Endodermal cell (in vitro differentiated cells): Measurements from ENCODE around the gene EZR. TPM values are rescaled to one million over a fixed set of nuclear protein-coding genes. Genes with fewer than 3 reads are reported as not detected.
"Not testable (repeated sequence)": the region's sequence is repeated elsewhere in the genome, so short reads cannot be mapped to it uniquely, and the experiment has no call there.

Experiments used
- DNase-seq: peaks from one replicate; pipeline ENCODE4 v3.0.0-alpha.2; 2017
- H3K27ac ChIP-seq: 2 replicates; pipeline ENCODE4 v1.5.1; 2013; ENCODE audit warnings: mild to moderate bottlenecking, low read depth, low read length, moderate library complexity
- H3K27me3 ChIP-seq: 2 replicates; pipeline ENCODE4 v1.6.1; 2013; ENCODE audit warnings: mild to moderate bottlenecking, low read length, moderate library complexity; ENCODE audit not compliant: insufficient read depth, control insufficient read depth, poor library complexity, severe bottlenecking
- H3K36me3 ChIP-seq: 2 replicates; pipeline ENCODE4 v1.7.0; 2013; ENCODE audit warnings: mild to moderate bottlenecking, low read length, moderate library complexity; ENCODE audit not compliant: control insufficient read depth, insufficient read depth
- H3K4me1 ChIP-seq: one replicate; pipeline ENCODE4 v1.7.0; 2013; ENCODE audit warnings: low read length; ENCODE audit not compliant: control insufficient read depth, insufficient read depth
- H3K4me3 ChIP-seq: 2 replicates; pipeline ENCODE4 v1.5.1; 2013; ENCODE audit warnings: mild to moderate bottlenecking, low read length, moderate library complexity
- H3K9ac ChIP-seq: 2 replicates; pipeline ENCODE4 v1.6.1; 2013; ENCODE audit warnings: mild to moderate bottlenecking, low read length, moderate library complexity; ENCODE audit not compliant: poor library complexity, severe bottlenecking; ENCODE audit errors: extremely low read depth
- H3K9me3 ChIP-seq: 2 replicates; pipeline ENCODE4 v1.6.1; 2013; ENCODE audit warnings: mild to moderate bottlenecking, low read length, moderate library complexity; ENCODE audit not compliant: control insufficient read depth
- H3K27ac Mint-ChIP-seq: 2 replicates; pipeline ENCODE4 v1.8.0; 2020; ENCODE audit warnings: mixed read lengths
- H3K27me3 Mint-ChIP-seq: 2 replicates; pipeline ENCODE4 v1.8.0; 2021; ENCODE audit warnings: mild to moderate bottlenecking, mixed read lengths; ENCODE audit not compliant: insufficient read depth
- H3K36me3 Mint-ChIP-seq: 2 replicates; pipeline ENCODE4 v1.8.0; 2020; ENCODE audit warnings: low read depth, mixed read lengths
- H3K4me1 Mint-ChIP-seq: 2 replicates; pipeline ENCODE4 v1.8.0; 2020; ENCODE audit warnings: mixed read lengths
- H3K4me3 Mint-ChIP-seq: 2 replicates; pipeline ENCODE4 v1.8.0; 2020; ENCODE audit warnings: mild to moderate bottlenecking, moderate library complexity, mixed read lengths
- H3K9me3 Mint-ChIP-seq: 2 replicates; pipeline ENCODE4 v1.8.0; 2020; ENCODE audit warnings: mild to moderate bottlenecking, mixed read lengths
- WGBS, 2 experiments: methylation state at CpG; one replicate each; pipeline versions ENCODE4 v1.1.5 to v1.1.7; 2013; ENCODE audit warnings: missing lambda C conversion rate in 2 of 2, mixed read lengths in 1 of 2; ENCODE audit not compliant: insufficient coverage in 1 of 2, insufficient read length in 1 of 2; 5-methylcytosine and 5-hydroxymethylcytosine counted together
- total RNA-seq, 2 donors: library from RNA; stranded (reverse); fragmentation: NEBNext Ultra II Directional in 1 of 2; extraction: Animal tissue kit (Norgen Biotek cat#: 25700) in 1 of 2; gene quantifications; 2 replicates in 1 of 2; 3 replicates in 1 of 2; pipeline ENCODE4 v1.2.1, GENCODE V29; 2021
- TF ChIP-seq, protein P1 (sequence below): fragments of 200-600 bp; sonication (generic); conservative IDR thresholded peaks from 2 replicates; pipeline ENCODE4 v1.5.0; 2021; ENCODE audit warnings: antibody characterized with exemption, mild to moderate bottlenecking

Gene EZR
- total RNA-seq, 2 donors from 2014 or later: 145 to 209 TPM

DNA sequence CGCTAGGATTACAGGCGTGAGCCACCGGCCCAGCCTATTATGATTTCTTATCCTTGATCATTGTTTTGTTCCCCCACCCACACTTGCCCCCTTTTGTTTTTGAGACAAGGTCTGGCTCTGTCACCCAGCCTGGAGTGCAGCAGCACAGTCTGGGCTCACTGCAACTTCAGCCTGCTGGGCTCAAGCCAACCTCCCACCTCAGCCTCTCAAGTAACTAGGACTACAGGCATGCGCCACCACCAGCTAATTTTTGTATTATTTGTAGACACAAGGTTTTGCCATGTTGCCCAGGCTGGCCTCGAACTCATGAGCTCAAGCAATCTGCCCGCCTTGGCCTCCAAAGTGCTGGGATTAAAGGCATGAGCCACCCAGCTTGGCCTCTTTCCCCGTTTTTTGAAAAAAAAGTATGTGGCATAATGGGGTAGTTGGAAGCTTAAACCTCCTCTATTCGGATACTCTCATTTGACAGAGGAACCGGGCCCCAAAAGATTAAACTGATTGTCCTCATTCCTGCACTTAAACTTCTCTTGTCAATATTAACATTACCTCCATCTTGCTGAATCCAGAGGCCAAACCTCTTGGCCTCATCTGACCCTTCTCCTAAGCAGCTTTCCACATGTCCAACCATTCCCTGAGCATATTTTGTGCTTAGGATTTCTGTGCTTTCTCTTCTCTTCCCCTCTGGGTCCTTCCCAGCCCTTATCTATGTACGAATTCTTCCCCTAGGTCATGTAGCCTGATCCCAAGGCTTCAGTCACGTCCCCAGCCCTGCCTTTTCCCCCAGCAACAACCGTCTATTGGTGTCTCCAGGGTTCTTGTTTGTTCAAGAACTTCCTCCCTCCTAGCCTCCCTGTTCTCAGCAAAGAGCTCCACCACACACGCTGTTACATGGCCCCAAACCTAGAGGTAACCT, 6.1 kb upstream of the EZR start:
- H3K4me1 ChIP-seq: no peaks in the 10 kb centered on the region
- Mint-ChIP-seq H3K9me3 (no peaks in the 10 kb centered on the region), H3K4me3 (no peak overlapping the region), H3K27me3 (no peaks in the 10 kb centered on the region), H3K27ac (peak overlapping the region; percentile 72), H3K4me1 (peaks cover 24% of the 10 kb centered on the region), H3K36me3 (no peaks in the 10 kb centered on the region)
- TF ChIP-seq, protein P1, sequence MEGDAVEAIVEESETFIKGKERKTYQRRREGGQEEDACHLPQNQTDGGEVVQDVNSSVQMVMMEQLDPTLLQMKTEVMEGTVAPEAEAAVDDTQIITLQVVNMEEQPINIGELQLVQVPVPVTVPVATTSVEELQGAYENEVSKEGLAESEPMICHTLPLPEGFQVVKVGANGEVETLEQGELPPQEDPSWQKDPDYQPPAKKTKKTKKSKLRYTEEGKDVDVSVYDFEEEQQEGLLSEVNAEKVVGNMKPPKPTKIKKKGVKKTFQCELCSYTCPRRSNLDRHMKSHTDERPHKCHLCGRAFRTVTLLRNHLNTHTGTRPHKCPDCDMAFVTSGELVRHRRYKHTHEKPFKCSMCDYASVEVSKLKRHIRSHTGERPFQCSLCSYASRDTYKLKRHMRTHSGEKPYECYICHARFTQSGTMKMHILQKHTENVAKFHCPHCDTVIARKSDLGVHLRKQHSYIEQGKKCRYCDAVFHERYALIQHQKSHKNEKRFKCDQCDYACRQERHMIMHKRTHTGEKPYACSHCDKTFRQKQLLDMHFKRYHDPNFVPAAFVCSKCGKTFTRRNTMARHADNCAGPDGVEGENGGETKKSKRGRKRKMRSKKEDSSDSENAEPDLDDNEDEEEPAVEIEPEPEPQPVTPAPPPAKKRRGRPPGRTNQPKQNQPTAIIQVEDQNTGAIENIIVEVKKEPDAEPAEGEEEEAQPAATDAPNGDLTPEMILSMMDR: no peak
- no peak overlapping the region for H3K27ac ChIP-seq
- no peak overlapping the region for H3K4me3 ChIP-seq
- H3K9me3 ChIP-seq: no peaks in the 10 kb centered on the region
- peak; percentile 34 for DNase-seq
- 87% methylated on average over 8 to 13 of the region's 13 CpGs for WGBS, 2 experiments
- H3K27me3 ChIP-seq: no peaks in the 10 kb centered on the region
- no peaks in the 10 kb centered on the region for H3K36me3 ChIP-seq
- H3K9ac ChIP-seq: no peak overlapping the region

GRCh38 chr6:158823616-158824015, 4.4 kb upstream of the EZR start:
- not testable (repeated sequence) for H3K9ac ChIP-seq
- 100% methylated on average over 4 of the region's 4 CpGs; no CpG with 5 or more reads in 1 of the 2 experiments for WGBS, 2 experiments

DNA sequence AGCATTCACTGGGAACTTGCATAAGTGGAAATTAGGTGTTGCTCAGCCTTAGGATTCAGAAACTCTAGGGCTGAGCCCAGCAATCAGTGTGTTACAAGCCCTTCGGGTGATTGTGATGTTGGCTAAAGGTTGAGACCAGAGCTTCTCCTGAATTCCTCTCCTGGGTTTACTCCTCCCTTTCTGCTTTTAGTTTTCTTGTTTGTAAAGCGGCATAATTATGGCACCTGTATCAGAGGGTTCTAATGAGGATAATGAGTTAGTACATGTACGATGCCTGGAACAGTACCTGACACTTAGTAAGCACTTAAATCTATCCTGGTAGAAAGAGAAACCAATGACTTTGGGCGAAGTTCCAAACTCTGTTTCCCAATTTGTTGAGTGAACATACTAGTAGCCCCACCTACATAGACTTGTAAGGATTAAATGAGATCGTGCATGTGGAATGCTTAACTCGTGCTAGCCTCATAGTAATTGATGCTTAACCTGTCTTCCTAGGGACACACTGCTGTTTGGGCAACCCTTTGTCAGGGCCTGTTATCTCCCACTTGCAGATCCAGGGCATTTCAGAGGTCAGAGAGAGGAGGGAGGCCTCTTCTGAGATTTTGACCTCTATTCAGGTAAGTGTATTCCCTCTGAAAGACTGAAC, 932 bp upstream of the EZR start:
- Histone ChIP-seq H3K9ac (no peak overlapping the region), H3K36me3 (peaks cover 18% of the 10 kb centered on the region), H3K4me3 (no peak overlapping the region), H3K27me3 (no peaks in the 10 kb centered on the region), H3K27ac (no peak overlapping the region), H3K9me3 (no peaks in the 10 kb centered on the region), H3K4me1 (no peaks in the 10 kb centered on the region)
- Mint-ChIP-seq H3K27ac (peak overlapping the region; percentile 67), H3K27me3 (peaks cover 3% of the 10 kb centered on the region), H3K4me1 (peaks cover 27% of the 10 kb centered on the region), H3K36me3 (peaks cover 27% of the 10 kb centered on the region), H3K9me3 (peaks cover 6% of the 10 kb centered on the region), H3K4me3 (peak overlapping the region; percentile 90)
- 92 to 97% methylated on average over 6 of the region's 6 CpGs for WGBS, 2 experiments
- DNase-seq: peak; percentile 36
- TF ChIP-seq, protein P1: no peak

More at GRCh38 chr6:158823616-158824015, 4.4 kb upstream of the EZR start:
- not testable (repeated sequence) for H3K4me1 ChIP-seq, H3K9me3 ChIP-seq, H3K36me3 ChIP-seq, H3K27me3 Mint-ChIP-seq, H3K9me3 Mint-ChIP-seq, H3K27ac ChIP-seq, H3K4me3 Mint-ChIP-seq, H3K27ac Mint-ChIP-seq, H3K4me3 ChIP-seq, H3K27me3 ChIP-seq, H3K36me3 Mint-ChIP-seq
- peaks cover 21% of the 10 kb centered on the region for H3K4me1 Mint-ChIP-seq
- peak; percentile 22 for DNase-seq
